ENCODE measurements around the gene TRIM32.

DNA sequence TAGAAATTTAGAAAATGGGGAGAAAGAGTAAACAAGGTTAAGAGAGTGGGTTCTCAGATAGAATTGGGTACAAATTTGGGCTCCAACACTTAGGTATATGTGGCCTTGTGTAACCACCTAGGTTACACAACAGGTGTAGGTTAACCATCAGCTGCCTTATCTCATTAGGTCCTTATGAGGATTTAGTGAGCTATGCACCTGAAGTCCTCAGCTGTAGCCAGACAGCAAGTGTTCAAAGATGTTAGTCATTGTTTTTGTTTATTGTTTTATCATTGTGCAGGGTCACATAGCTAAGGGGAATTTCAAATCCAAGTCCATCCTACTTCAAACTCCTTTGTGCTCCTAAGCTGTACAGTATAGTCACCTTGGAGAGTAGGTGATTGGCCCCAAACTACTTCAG lies 970 bp upstream of the TRIM32 start:
- TF ChIP-seq, protein P1, sequence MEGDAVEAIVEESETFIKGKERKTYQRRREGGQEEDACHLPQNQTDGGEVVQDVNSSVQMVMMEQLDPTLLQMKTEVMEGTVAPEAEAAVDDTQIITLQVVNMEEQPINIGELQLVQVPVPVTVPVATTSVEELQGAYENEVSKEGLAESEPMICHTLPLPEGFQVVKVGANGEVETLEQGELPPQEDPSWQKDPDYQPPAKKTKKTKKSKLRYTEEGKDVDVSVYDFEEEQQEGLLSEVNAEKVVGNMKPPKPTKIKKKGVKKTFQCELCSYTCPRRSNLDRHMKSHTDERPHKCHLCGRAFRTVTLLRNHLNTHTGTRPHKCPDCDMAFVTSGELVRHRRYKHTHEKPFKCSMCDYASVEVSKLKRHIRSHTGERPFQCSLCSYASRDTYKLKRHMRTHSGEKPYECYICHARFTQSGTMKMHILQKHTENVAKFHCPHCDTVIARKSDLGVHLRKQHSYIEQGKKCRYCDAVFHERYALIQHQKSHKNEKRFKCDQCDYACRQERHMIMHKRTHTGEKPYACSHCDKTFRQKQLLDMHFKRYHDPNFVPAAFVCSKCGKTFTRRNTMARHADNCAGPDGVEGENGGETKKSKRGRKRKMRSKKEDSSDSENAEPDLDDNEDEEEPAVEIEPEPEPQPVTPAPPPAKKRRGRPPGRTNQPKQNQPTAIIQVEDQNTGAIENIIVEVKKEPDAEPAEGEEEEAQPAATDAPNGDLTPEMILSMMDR (IDR thresholded peaks at IDR 0.05 in 4 of 5, conservative IDR thresholded peaks at IDR 0.05 in 1 of 5), result no peak
- no peak for TF ChIP-seq POLR2A (IDR thresholded peaks at IDR 0.05)
